GM19328 (cell line): ENCODE results near the gene WDR27.
"Not testable (repeated sequence)": the region's sequence is repeated elsewhere in the genome, so short reads cannot be mapped to it uniquely, and the experiment has no call there.

Experiments
- ATAC-seq: cut with Tn5 transposase; IDR thresholded peaks from one replicate; pipeline ENCODE4 v1.9.1; 2021; ENCODE audit warnings: mild to moderate bottlenecking, moderate library complexity; ENCODE audit not compliant: unreplicated experiment

WDR27 gene

DNA sequence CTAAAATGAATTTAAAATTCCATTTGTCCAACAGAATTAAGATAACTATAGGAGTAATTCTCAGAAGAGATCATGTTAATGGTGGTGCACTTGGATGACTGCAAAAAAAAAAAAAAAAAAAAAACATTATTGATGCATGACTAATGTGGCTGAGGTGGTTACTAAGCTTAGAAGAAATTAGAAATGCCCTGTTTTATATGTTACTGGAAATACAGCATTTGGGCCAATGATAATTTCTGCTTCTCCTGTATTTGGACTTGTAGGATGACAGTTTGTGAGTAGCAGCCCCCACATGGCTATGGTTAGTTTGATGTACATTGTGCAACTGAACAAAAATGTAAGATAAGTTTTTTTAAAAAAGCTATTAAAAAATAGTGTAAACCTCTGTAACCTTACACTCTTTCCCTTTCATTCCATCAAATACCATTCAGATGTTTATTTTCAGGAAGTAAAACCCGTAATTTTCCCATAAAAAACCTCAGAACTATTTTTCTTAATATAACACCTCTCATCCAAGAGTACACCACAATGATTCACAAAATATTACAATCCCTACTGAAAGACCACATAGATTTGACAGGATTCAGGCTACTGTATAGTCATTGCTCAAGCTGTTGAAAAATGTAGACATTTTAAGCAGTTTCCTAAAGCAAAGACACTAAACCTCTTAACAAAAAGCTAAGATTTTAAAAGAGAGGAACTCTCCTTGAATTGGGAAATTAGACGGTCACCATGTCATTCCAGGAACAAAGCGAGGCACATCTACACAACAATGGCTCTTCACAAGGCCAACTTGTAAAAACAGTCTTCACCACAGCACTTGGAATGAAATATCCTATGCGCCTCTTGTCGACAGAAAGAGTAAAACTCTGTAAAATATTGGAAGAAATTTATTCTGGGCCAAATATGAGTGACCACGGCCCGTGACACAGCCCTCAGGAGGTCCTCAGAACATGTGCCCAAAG lies 83.0 kb downstream of the WDR27 start:
- no peak for ATAC-seq

DNA sequence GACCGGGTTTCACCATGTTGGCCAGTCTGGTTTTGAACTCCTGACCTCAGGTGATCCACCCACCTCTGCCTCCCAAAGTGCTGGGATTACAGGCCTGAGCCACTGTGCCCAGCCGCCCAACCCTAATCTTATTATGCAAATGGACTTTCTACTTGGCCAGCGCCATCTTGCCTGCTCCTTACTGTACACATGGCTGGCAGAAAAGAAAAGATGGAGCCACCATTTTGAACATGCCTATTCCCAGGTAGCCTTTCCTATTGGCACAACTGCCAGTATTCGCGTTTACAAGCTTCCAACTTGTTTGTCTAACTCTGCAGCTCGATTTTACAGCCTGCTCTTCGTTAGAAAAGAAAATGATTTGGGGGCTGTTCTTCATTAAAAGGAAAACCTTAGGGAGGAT lies 84.3 kb downstream of the WDR27 start:
- ATAC-seq: no peak

DNA sequence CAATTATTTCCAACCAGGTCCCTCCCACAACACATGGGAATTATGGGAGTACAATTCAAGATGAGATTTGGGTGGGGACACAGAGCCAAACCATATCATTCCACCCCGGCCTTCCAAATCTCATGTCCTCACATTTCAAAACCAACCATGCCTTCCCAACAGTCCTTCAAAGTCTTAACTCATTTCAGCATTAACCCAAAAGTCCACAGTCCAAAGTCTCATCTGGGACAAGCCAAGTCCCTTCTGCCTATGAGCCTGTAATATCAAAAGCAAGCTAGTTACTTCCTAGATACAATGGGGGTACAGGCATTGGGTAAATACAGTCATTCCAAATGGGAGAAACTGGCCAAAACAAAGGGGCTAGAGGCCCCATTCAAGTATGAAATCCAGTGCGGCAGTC lies 93.2 kb downstream of the WDR27 start:
- ATAC-seq: not testable (repeated sequence)

DNA sequence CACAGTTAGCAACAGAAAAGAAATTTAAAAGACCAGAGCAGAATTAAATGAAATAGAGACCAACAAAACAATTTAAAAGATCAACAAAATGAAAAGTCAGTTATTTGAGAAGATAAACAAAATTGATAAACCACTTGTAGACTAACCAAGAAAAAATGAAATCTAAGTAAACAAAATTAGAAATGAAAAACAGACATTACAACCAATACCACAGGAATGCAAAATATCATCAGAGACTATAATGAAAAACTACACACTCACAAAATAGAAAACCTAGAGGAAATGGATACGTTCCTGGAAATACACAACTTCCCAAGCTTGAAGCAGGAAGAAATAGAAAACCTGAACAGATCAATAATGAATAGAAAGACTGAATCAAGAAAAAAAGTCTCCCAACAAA lies 97.8 kb downstream of the WDR27 start:
- no peak for ATAC-seq

DNA sequence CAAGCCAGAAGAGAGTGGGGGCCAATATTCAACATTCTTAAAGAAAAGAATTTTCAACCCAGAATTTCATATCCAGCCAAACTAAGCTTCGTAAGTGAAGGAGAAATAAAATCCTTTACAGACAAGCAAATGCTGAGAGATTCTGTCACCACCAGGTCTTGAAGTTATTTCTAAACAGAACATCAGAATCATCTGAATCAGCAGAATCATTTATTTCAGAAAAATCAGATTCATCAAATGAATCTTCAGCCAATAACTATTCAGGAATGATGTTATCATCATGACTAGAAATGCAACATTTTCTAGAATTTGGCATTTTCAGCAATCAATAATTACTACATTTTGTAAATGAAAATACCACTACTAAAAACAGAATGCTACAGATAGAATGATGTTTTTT lies 100.7 kb downstream of the WDR27 start:
- not testable (repeated sequence) for ATAC-seq

DNA sequence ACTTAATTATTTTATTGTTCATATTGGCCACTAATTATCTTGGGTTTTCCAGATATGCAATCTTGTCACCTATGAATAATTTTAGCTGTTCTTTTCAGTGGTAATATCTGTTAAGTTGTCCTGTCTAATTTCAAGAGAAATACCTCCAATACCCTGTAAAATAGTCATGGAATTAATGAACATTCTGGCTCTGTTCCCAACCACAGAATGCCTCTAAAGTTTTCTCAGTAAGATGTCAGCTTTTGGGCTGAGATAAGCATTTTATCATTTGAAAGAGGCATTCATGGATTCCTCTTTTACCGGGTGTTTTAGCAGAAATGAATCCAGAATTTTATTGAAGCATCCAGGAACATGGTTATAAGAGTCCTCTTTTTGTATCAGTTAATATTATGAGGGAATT lies 109.3 kb downstream of the WDR27 start:
- ATAC-seq: no peak

DNA sequence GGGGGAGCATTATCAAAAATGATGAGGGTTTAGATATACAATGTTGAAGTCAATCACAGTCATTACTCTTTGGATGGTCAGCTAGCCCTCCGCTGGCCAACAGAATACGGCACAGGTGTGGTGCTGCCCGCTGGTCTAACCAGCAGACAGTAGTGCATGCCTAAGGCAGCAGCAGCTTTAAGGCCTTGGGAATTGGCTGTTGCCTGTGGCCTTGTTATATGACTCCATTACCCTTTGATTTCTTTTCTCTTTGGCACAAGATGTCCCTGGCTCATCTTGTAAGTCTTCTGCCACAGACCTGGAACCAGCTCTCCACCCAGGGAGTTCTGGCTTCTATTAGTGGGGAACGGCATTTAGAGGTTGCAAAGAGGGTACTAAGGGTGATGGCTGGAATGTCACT lies 110.2 kb downstream of the WDR27 start:
- no peak for ATAC-seq

DNA sequence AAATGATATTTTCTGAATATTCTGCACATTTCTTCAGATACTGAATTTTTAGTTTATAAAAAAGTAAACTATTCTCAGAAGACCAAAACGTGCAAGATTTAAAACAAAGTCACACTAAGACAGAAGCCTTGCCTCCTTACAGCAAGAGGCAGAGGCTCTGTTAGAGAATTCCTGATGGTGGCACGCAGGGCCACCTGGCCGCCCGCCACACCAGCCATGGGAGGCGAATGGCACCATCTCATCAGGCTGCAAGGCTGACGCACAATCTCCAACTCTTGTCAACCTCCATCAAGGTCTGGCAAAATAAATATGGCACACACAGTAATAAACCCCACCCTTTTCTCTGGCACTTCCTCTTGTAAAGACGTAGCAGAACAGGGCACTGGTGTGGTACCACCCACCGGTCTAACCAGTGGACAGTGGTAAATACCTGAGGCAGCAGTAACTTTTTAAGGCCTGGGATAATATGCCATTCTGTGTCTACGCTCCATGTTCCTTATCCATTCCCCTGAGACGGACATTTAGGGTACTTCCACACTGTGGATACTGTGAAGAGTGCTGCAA lies 111.4 kb downstream of the WDR27 start:
- no peak for ATAC-seq

DNA sequence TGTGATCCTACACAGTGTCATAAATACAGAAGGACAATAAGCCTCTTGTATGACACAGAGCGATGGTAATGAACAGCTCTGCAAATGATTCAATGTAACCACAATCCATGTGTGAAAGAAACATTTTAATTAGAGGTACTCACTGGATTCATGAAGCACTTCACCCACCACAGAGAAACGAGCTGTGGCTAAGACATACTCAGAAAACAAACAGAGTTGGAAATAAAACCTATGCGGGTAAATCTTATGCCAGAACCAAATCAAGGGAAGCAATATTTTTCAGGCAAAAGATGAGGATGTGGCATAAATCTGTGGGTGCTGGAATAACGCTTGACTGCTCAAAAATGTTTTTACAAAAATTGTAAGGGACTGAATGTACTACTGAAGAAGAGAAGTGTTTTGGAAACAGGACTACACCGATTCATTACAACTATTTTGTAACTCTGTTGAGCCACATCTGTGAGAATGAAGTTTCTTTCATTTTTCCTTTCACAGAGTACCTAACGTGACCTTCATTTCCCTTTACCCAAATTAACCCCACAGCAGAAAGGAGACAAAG lies 112.1 kb downstream of the WDR27 start:
- peak; percentile 61 for ATAC-seq

DNA sequence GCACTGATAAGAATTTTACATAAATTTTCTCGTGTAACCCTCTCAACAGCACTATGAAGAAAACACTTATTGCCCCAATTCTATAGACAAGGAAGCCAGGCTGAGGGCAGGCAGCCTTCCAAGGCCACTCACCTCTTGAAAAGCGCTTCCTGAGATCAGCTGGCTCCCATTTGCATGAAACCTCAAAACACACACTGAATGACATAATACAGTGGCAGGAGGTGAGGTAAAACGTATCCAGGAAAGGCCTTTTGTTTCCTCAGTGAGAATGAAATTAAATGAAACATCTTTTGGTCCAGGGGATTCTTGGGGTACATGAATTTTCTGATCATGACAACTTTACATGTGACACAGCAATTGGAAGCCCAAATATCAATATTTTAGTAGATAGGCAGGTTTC lies 112.5 kb downstream of the WDR27 start:
- peak; percentile 73 for ATAC-seq

DNA sequence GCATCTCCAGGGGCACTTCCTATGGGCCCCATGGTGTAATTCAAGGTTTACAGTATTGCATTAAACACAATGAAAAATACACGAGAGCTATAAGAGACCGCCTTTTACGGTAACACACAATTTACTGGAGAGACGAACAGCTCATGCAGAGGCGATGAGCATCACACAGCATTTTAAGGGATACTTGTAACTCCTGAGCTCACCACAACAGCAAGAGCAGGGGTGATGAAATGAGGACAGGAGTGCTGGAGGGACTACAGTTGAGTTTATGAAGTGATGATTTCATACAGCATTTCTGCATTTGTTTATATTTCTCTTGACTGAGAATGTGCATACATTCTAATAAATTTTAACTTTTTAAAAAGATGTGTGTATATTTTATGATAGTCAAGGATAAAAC lies 113.9 kb downstream of the WDR27 start:
- no peak for ATAC-seq

DNA sequence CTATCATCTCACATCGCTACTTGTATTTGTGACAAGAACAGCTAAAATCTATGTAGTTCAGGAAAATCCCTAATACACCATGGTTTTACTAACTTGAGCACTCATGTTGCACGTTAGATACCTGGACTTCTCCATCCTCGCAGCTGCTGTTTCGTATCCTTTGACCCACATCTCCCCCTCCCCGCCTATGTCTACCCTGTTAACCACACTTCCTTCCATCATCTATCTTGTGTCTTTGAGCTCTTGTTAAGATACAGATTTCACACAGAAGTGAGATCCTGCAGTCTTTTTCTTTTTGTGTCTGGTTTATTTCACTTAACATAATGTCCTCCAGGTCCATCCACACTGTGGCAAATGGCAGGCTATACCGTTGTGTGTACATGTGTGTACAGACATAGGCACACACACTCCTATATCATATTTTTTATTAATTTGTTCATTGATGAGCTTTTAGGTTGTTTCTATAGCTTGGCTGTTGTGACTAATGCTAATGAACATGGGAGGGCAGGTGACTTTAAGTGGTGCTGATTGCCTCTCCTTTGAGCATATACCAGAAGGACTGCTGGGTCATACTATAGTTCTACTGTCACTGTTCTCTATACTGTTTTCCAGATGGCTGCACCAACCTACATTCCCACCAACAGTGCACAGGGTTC lies 117.8 kb downstream of the WDR27 start:
- no peak for ATAC-seq

DNA sequence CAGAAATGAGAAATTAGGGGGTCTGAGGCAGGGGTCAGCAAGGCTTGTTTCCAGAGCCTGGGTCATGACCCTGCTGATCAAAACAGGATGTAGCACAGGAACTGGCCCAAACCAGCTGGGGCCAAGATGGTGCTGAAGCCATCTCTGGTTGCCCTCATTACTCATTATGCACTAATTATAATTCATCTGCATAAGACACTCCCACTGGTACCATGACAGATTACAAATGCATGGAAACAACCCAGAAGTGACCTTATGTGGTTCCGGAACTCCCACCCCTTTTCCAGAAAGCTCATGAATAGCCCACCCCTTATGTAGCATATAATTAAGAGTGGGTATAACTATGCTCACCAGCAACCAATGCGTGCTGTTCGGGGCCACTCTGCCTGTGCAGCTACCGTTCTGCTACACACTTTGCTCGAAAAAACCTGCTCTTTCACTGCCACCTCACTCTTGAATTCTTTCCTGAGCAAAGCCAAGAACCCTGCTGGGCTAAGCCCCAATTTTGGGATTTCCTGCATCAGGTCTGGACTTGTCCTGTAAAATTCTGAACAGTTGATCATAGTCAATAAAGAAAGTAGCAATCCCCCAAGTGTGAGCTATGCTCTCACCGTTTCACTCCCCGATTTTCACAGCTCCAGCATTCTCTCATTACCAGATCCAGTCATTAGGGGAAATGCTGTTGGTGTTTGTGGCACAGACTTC lies 122.3 kb downstream of the WDR27 start:
- ATAC-seq: no peak

DNA sequence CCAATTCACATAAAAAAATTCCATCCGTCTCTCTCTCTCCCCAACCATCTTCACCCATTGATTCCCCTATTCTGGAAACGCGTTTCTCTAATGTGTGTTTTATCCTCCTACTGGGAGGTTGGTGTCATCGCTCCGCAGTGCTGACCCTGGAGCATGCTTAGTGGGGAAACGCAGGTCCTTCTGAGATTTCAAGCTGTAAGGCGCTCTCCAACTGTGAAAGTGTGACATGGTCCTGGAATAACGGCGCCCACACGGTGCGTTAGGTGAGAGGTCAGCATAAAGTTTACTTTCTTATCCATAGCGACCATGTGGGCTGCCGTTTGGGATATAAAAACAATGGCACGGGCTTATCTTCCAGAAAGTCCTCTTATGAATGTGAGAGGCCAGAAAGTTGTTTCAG lies 123.9 kb downstream of the WDR27 start:
- ATAC-seq: no peak

DNA sequence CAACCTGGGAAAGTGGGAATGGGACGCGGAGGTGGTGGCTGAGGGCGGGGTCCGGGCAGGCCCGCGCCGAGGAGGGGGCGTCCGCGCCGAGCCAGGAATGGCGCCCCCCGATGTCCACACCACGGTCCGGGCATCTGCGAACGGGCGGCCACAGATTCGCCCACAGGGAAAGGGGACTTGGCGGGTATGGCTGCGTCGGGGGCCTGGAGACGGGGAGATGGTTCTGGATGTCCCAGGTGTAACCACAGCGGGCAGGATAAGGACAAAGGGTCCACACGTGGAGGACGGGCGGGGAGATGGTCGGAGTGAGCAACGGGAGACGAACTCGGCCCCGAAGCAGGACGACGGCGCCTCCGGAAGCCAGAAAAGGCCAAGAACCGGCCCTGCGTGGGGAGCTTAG lies 124.6 kb downstream of the WDR27 start:
- no peak for ATAC-seq

DNA sequence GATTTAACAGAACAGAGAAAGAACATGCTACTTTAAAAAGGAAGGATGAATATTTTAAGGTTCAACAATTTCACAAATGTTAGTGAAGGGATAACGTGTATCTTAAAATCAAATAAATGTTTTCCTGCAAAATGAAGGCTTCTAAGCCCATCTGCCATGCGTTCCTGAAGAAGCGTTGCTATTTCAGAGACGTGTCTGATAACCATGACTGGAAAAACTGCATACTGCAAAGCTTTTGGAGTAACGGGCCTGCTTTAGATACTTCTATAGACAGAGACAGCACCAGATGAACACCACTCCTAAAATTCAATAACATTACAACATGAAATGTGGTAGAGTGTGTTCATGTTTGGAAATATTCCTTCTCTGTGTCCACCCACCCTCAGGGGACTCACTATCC lies 126.0 kb downstream of the WDR27 start:
- ATAC-seq: no peak

DNA sequence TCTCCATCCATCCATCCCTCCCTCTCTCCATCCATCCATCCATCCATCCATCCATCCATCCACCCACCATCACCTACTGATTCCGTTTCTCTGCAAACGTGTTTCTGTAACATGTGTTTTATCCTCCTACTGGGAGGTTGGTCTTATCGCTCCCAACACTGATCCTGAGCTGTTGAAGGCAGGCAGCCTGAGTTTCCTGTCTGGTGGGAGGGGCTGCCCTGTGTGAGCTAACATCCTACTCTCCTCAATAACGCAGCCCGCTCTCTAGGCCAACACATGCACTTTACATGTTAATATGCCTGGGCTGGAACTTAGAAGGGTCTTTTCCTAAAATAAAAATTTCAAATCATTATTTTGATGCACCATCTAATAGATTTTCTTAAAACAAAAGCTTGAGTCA lies 126.5 kb downstream of the WDR27 start:
- ATAC-seq: no peak

DNA sequence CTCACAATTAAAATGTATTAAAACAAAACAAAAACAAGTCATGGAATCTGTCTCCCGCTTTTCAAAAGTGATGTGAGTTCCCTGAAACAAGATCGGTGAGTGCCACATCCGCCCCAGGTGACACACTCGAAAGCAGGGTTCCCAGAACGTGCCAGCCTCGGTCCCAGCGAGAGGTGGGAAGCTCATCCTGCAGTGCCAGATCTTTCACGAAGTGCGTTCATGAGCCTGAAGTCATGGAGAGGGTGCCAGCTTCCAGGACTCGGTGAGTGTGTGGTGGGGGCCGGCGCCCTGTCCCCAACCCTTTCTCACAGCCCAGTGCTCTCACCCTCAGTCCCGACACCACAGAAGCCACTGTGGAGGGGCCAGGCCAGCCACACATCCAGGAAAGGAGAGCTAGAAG lies 127.4 kb downstream of the WDR27 start:
- ATAC-seq: no peak

DNA sequence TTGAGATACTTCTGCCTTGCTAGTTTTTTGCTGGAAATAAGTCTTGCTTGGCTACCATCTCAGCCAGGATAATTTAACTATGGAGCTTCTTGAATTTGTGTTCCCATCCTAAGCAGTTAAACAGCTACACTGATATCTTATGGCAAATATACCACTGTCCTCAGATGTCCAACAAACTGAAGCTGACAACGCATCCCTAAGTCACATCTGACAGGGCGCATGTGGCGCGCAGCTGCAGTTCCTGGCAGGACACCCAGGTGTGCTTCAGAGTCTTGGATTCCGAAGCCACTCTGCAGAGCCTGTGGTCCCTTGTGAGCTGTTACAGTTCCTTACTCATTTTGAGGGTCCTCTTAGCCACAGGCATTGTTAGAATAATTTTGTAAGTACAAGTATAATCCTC lies 127.9 kb downstream of the WDR27 start:
- no peak for ATAC-seq

DNA sequence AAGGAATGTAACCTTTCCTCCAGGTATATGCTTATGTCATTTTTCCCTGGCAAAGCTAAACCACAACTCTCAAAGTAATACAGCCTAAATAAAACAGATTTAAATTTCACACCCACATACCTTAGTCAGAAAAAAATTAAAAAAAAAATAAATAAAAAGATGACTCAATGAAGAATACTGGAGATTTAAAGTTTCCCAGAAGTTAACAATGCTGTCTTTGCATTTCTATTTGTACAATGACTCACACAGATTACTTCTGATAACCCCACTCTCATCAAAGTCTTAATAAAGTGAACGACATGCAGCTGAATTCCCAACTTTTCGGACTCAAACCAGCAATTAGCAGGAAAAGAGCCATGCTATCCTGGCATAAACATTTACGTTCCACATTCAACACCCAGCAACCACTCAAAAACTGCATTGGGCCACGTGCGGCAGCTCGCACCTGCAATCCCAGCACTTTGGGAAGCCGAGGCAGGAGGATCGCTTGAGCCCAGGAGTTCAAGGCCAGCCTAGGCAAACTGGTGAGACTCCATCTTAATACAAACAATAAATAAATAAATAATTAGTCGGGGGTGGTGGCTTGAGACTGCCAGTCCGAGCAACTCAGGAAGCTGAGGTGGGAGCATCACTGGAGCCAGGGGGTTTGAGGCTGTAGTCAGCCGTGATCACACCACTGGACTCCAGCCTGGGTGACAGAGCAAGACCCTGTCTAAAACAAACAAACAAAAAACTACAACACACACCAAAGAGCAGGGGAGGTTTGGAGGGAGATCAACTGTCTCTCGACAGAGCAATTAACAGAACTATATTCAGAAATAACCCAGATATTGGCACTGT lies 130.5 kb downstream of the WDR27 start:
- ATAC-seq: no peak
